OCI-LY1 (cell line): ENCODE data around the gene CDCA7L.

Experiments
- H2AFZ ChIP-seq: fragments of 200-600 bp; sonication (generic), shearing (Covaris generic); 2 replicates; pipeline ENCODE4 v1.6.0; 2014; ENCODE audit warnings: antibody characterized with exemption, mild to moderate bottlenecking, low read length
- H3F3A ChIP-seq: fragments of 200-600 bp; sonication (generic), shearing (Covaris generic); 2 replicates; pipeline ENCODE4 v1.6.0; 2014; ENCODE audit warnings: mild to moderate bottlenecking, antibody characterized with exemption, low read length, moderate library complexity; ENCODE audit not compliant: insufficient read depth
- H3K27ac ChIP-seq: fragments of 200-600 bp; sonication (generic); 2 replicates; pipeline ENCODE4 v1.5.1; 2014; ENCODE audit warnings: low read length, mixed run types, mild to moderate bottlenecking, low read depth; ENCODE audit not compliant: poor library complexity, severe bottlenecking
- H3K27me3 ChIP-seq: fragments of 200-600 bp; sonication (generic); 2 replicates; pipeline ENCODE4 v1.6.0; 2014; ENCODE audit warnings: antibody characterized with exemption, mild to moderate bottlenecking, low read length, moderate library complexity; ENCODE audit not compliant: insufficient read depth
- H3K36me3 ChIP-seq: fragments of 200-600 bp; sonication (generic); 2 replicates; pipeline ENCODE4 v1.6.1; 2014; ENCODE audit warnings: mild to moderate bottlenecking, antibody characterized with exemption, low read length, moderate library complexity, mixed read lengths; ENCODE audit not compliant: insufficient read depth
- H3K4me1 ChIP-seq: fragments of 200-600 bp; sonication (generic); 2 replicates; pipeline ENCODE4 v1.5.1; 2014; ENCODE audit warnings: mild to moderate bottlenecking, low read length, moderate library complexity; ENCODE audit not compliant: insufficient read depth, severe bottlenecking
- H3K4me2 ChIP-seq: fragments of 200-600 bp; sonication (generic), shearing (Covaris generic); 2 replicates; pipeline ENCODE4 v1.6.1; 2014; ENCODE audit warnings: low read length
- H3K4me3 ChIP-seq: fragments of 200-600 bp; sonication (generic); 2 replicates; pipeline ENCODE4 v1.5.1; 2014; ENCODE audit warnings: low read length, low read depth, mild to moderate bottlenecking, mixed read lengths; ENCODE audit not compliant: poor library complexity, severe bottlenecking
- H3K79me2 ChIP-seq: fragments of 200-600 bp; shearing (Covaris generic); 2 replicates; pipeline ENCODE4 v1.6.1; 2016; ENCODE audit warnings: mixed run types, low read length, mixed read lengths; ENCODE audit not compliant: insufficient read depth
- H3K9ac ChIP-seq: fragments of 200-600 bp; sonication (generic), shearing (Covaris generic); 2 replicates; pipeline ENCODE4 v1.6.1; 2014; ENCODE audit warnings: mild to moderate bottlenecking, low read length, mixed read lengths
- H3K9me2 ChIP-seq: fragments of 200-600 bp; sonication (generic), shearing (Covaris generic); 2 replicates; pipeline ENCODE4 v1.6.1; 2014; ENCODE audit warnings: low read depth, mild to moderate bottlenecking, low read length, mixed read lengths
- H3K9me3 ChIP-seq: fragments of 200-600 bp; shearing (Covaris generic); 2 replicates; pipeline ENCODE4 v1.6.1; 2014; ENCODE audit warnings: low read length, mixed read lengths
- H4K20me1 ChIP-seq: fragments of 200-600 bp; sonication (generic), shearing (Covaris generic); 2 replicates; pipeline ENCODE4 v1.6.0; 2016; ENCODE audit warnings: mild to moderate bottlenecking, low read length; ENCODE audit not compliant: insufficient read depth
- CTCF ChIP-seq: fragments of 200-600 bp; sonication (generic), shearing (Covaris generic); IDR thresholded peaks from 2 replicates; pipeline ENCODE4 v1.5.1; 2017; ENCODE audit warnings: mild to moderate bottlenecking, antibody characterized with exemption, low read length, moderate library complexity, mixed read lengths
- EZH2 ChIP-seq: fragments of 200-600 bp; sonication (generic), shearing (Covaris generic); IDR thresholded peaks from 2 replicates; pipeline ENCODE4 v1.8.0; 2017; ENCODE audit warnings: borderline replicate concordance, mixed run types, mild to moderate bottlenecking, antibody characterized with exemption, low read length, moderate library complexity, mixed read lengths

CDCA7L gene

GRCh38 chr7:21910253-21910652 is 35.4 kb downstream of the CDCA7L start:
- no peaks in the 10 kb centered on the region for H3K9me3 ChIP-seq
- no peak overlapping the region for H3K27ac ChIP-seq
- H3K36me3 ChIP-seq = peaks cover 40% of the 10 kb centered on the region
- H3K27me3 ChIP-seq = no peaks in the 10 kb centered on the region
- H3K4me3 ChIP-seq = no peak overlapping the region
- peaks cover 29% of the 10 kb centered on the region for H3K4me1 ChIP-seq
- no peaks in the 10 kb centered on the region for H3F3A ChIP-seq
- H3K79me2 ChIP-seq = no peaks in the 10 kb centered on the region
- H3K4me2 ChIP-seq = no peak overlapping the region
- TF ChIP-seq CTCF (no peak), EZH2 (no peak)
- H4K20me1 ChIP-seq = no peaks in the 10 kb centered on the region
- no peaks in the 10 kb centered on the region for H3K9me2 ChIP-seq
- H3K9ac ChIP-seq = no peak overlapping the region
- no peak overlapping the region for H2AFZ ChIP-seq

- Histone ChIP-seq H3K9me2 (no peaks in the 10 kb centered on the region), H4K20me1 (no peaks in the 10 kb centered on the region), H3K79me2 (no peaks in the 10 kb centered on the region), H3K27ac (no peak overlapping the region), H3K4me1 (peaks cover 14% of the 10 kb centered on the region), H3K9ac (no peak overlapping the region), H3K4me3 (no peak overlapping the region), H3K9me3 (no peaks in the 10 kb centered on the region), H2AFZ (no peak overlapping the region), H3F3A (no peaks in the 10 kb centered on the region), H3K36me3 (peaks cover 48% of the 10 kb centered on the region), H3K4me2 (no peak overlapping the region), H3K27me3 (no peaks in the 10 kb centered on the region)
- no peak for TF ChIP-seq CTCF
- no peak for TF ChIP-seq EZH2
Observed at GRCh38 chr7:21908746-21909145, 37.0 kb downstream of the CDCA7L start.

- no peaks in the 10 kb centered on the region for H3K79me2 ChIP-seq
- H3K9ac ChIP-seq = no peak overlapping the region
- no peaks in the 10 kb centered on the region for H4K20me1 ChIP-seq
- no peak overlapping the region for H2AFZ ChIP-seq
- H3K9me3 ChIP-seq = no peaks in the 10 kb centered on the region
- H3K4me3 ChIP-seq = no peak overlapping the region
- no peak overlapping the region for H3K4me2 ChIP-seq
- no peak overlapping the region for H3K27ac ChIP-seq
- H3K9me2 ChIP-seq = no peaks in the 10 kb centered on the region
- H3K36me3 ChIP-seq = peaks cover 59% of the 10 kb centered on the region
- no peaks in the 10 kb centered on the region for H3K27me3 ChIP-seq
- H3K4me1 ChIP-seq = peaks cover 6% of the 10 kb centered on the region
- TF ChIP-seq CTCF = no peak
- TF ChIP-seq EZH2 = no peak
- H3F3A ChIP-seq = no peaks in the 10 kb centered on the region
Observed at GRCh38 chr7:21903020-21903786, 42.5 kb downstream of the CDCA7L start.
